Hematopoietic multipotent progenitor cell (in vitro differentiated cells): ENCODE data around the gene PLSCR4. TPM values are rescaled to one million over a fixed set of nuclear protein-coding genes. Genes with fewer than 3 reads are reported as not detected.
"Not testable (repeated sequence)": the region's sequence is repeated elsewhere in the genome, so short reads cannot be mapped to it uniquely, and the experiment has no call there.

ENCODE experiments used
- DNase-seq, 3 donors: peaks; one replicate each; pipeline ENCODE4 v3.0.0-alpha.2; 2011 to 2015; ENCODE audit warnings: low read depth in 2 of 3, low spot score in 2 of 3
- total RNA-seq: library from RNA; depleted of rRNA; stranded (reverse); fragments of >200 nt; gene quantifications from one replicate; pipeline ENCODE4 v1.2.3, GENCODE V29; 2012

PLSCR4 gene
- total RNA-seq, 1 donor, result 10.0 TPM

GRCh38 chr3:146249921-146250320, 984 bp downstream of the PLSCR4 start:
- no peak for DNase-seq

- no peak for DNase-seq
Observed at GRCh38 chr3:146247911-146248310, 3.0 kb downstream of the PLSCR4 start.

GRCh38 chr3:146246526-146246925, 4.4 kb downstream of the PLSCR4 start:
- peak in 1 of 3 donors; percentile 7 for DNase-seq

- DNase-seq, result peak in 1 of 3 donors; percentile 20
Observed at GRCh38 chr3:146243559-146243958, 7.3 kb downstream of the PLSCR4 start.

GRCh38 chr3:146241523-146242240, 9.2 kb downstream of the PLSCR4 start:
- DNase-seq, result no peak

GRCh38 chr3:146233487-146233886, 17.4 kb downstream of the PLSCR4 start:
- DNase-seq, result no peak

GRCh38 chr3:146227486-146227885, 23.4 kb downstream of the PLSCR4 start:
- DNase-seq, result no peak

- no peak for DNase-seq
Observed at GRCh38 chr3:146226881-146227280, 24.0 kb downstream of the PLSCR4 start.

GRCh38 chr3:146225458-146225857, 25.4 kb downstream of the PLSCR4 start:
- not testable (repeated sequence) for DNase-seq

- no peak for DNase-seq
Observed at GRCh38 chr3:146223401-146224373, 27.2 kb downstream of the PLSCR4 start.

- no peak for DNase-seq
Observed at GRCh38 chr3:146222204-146223046, 28.5 kb downstream of the PLSCR4 start.

- no peak for DNase-seq
Observed at GRCh38 chr3:146221276-146221675, 29.6 kb downstream of the PLSCR4 start.

- DNase-seq, result peak; percentile 9 to 63 (median 36)
Observed at GRCh38 chr3:146218880-146219866, 31.7 kb downstream of the PLSCR4 start.

GRCh38 chr3:146217324-146217723, 33.6 kb downstream of the PLSCR4 start:
- DNase-seq, result no peak

GRCh38 chr3:146214493-146214892, 36.4 kb downstream of the PLSCR4 start:
- DNase-seq, result no peak

GRCh38 chr3:146209371-146209770, 41.5 kb downstream of the PLSCR4 start:
- no peak for DNase-seq

GRCh38 chr3:146203776-146204175, 47.1 kb downstream of the PLSCR4 start:
- DNase-seq, result no peak

GRCh38 chr3:146200461-146201220, 50.3 kb downstream of the PLSCR4 start:
- no peak for DNase-seq

- DNase-seq, result no peak
Observed at GRCh38 chr3:146199762-146200161, 51.1 kb downstream of the PLSCR4 start.
